HG02763 (cell line): ENCODE measurements around the gene PREX1.

ENCODE experiments used
- ATAC-seq: cut with Tn5 transposase; IDR thresholded peaks from one replicate; pipeline ENCODE4 v1.9.1; 2021; ENCODE audit warnings: mild to moderate bottlenecking, moderate library complexity; ENCODE audit not compliant: unreplicated experiment

PREX1 gene

GRCh38 chr20:48685300-48685699 lies 142.5 kb downstream of the PREX1 start:
- ATAC-seq = no peak

GRCh38 chr20:48684501-48685041 lies 143.2 kb downstream of the PREX1 start:
- no peak for ATAC-seq

- ATAC-seq = no peak
Measured at GRCh38 chr20:48683467-48684175, 144.2 kb downstream of the PREX1 start.

GRCh38 chr20:48682529-48683363 lies 145.1 kb downstream of the PREX1 start:
- ATAC-seq = no peak

GRCh38 chr20:48681873-48682426 lies 145.8 kb downstream of the PREX1 start:
- no peak for ATAC-seq

GRCh38 chr20:48681201-48681872 lies 146.5 kb downstream of the PREX1 start:
- no peak for ATAC-seq

- ATAC-seq = no peak
Measured at GRCh38 chr20:48680650-48681049, 147.1 kb downstream of the PREX1 start.

GRCh38 chr20:48679599-48679998 lies 148.2 kb downstream of the PREX1 start:
- ATAC-seq = no peak

- no peak for ATAC-seq
Measured at GRCh38 chr20:48679011-48679410, 148.8 kb downstream of the PREX1 start.

GRCh38 chr20:48678421-48678820 lies 149.4 kb downstream of the PREX1 start:
- ATAC-seq = no peak

GRCh38 chr20:48676795-48677460 lies 150.9 kb downstream of the PREX1 start:
- no peak for ATAC-seq

GRCh38 chr20:48676125-48676524 lies 151.7 kb downstream of the PREX1 start:
- no peak for ATAC-seq

GRCh38 chr20:48674461-48674860 lies 153.3 kb downstream of the PREX1 start:
- no peak for ATAC-seq

- no peak for ATAC-seq
Measured at GRCh38 chr20:48673507-48673906, 154.3 kb downstream of the PREX1 start.

GRCh38 chr20:48672324-48672723 lies 155.5 kb downstream of the PREX1 start:
- ATAC-seq = no peak

GRCh38 chr20:48671141-48671540 lies 156.7 kb downstream of the PREX1 start:
- no peak for ATAC-seq

GRCh38 chr20:48669946-48670605 lies 157.7 kb downstream of the PREX1 start:
- no peak for ATAC-seq

GRCh38 chr20:48668451-48668946 lies 159.3 kb downstream of the PREX1 start:
- no peak for ATAC-seq

- no peak for ATAC-seq
Measured at GRCh38 chr20:48667889-48668413, 159.8 kb downstream of the PREX1 start.

- no peak for ATAC-seq
Measured at GRCh38 chr20:48667481-48667880, 160.3 kb downstream of the PREX1 start.
